Keratinocyte (primary cell): ENCODE results near the gene ZNF747.
"Not testable (repeated sequence)": the region's sequence is repeated elsewhere in the genome, so short reads cannot be mapped to it uniquely, and the experiment has no call there.

Source experiments
- CTCF ChIP-seq, 3 experiments: IDR thresholded peaks in 1 of 3; conservative IDR thresholded peaks in 1 of 3; optimal IDR thresholded peaks in 1 of 3; 2 replicates in 2 of 3; 3 replicates in 1 of 3; pipeline versions ENCODE3 to v1.5.1; 2011; ENCODE audit warnings: low read length in 3 of 3, mild to moderate bottlenecking in 3 of 3, moderate library complexity in 2 of 3, control low read depth in 1 of 3, inconsistent platforms in 1 of 3; ENCODE audit not compliant: insufficient read depth in 2 of 3; ENCODE audit errors: extremely low read depth in 1 of 3
- EZH2 ChIP-seq: IDR thresholded peaks from one replicate; pipeline ENCODE4 v1.6.1; 2012; ENCODE audit warnings: inconsistent platforms, mild to moderate bottlenecking, low read length, moderate library complexity

GRCh38 chr16:30540916-30541464 lies 6.3 kb upstream of the ZNF747 start:
- not testable (repeated sequence) for TF ChIP-seq CTCF (optimal IDR thresholded peaks at IDR 0.05 in 1 of 3, IDR thresholded peaks at IDR 0.05 in 1 of 3, conservative IDR thresholded peaks at IDR 0.05 in 1 of 3; ENCODE audit: extremely low read depth in 1 of 3, insufficient read depth in 2 of 3, low read length in 3 of 3); EZH2
